T-helper 2 cell treated with Interferon-gamma antibody and Interleukin-4, amounts not matched to agents 100 ng/mL and 5 ng/mL, for 36 hours (primary cell): ENCODE measurements around the gene XYLB. TPM values are rescaled to one million over a fixed set of nuclear protein-coding genes. Genes with fewer than 3 reads are reported as not detected.

Source experiments
- intact Hi-C: fragments of 100-400 bp; cut with micrococcal nuclease; formaldehyde crosslinking; loops from one replicate; pipeline ENCODE4 v1.15.1; 2023
- total RNA-seq: library from RNA; stranded (reverse); gene quantifications from 2 replicates; pipeline ENCODE4 v1.2.3, GENCODE V29; 2022

Gene XYLB
- total RNA-seq: 9.3 and 9.8 TPM in 2 replicates

GRCh38 chr3:38346587-38347410 is at the start of gene XYLB:
XYLB (plus strand) TSS chr3:38346785; CDS start chr3:38346869, 84 bp downstream.
- intact Hi-C loops: loop anchor here (2.0 to 5.0 kb wide), 5 partner anchors 134 to 306 kb away; partner anchors contain the start of genes ACAA1, EXOG and MYD88

- intact Hi-C loops: loop anchor here (2.0 kb wide), 1 partner anchor 178 kb away; no protein-coding TSS in a partner anchor
Observed at GRCh38 chr3:38297053-38297452, 49.5 kb upstream of the XYLB start.

GRCh38 chr3:38297537-38297936 is 49.0 kb upstream of the XYLB start:
- intact Hi-C loops: loop anchor here (2.0 kb wide), 1 partner anchor 179 kb away; no protein-coding TSS in a partner anchor

DNA sequence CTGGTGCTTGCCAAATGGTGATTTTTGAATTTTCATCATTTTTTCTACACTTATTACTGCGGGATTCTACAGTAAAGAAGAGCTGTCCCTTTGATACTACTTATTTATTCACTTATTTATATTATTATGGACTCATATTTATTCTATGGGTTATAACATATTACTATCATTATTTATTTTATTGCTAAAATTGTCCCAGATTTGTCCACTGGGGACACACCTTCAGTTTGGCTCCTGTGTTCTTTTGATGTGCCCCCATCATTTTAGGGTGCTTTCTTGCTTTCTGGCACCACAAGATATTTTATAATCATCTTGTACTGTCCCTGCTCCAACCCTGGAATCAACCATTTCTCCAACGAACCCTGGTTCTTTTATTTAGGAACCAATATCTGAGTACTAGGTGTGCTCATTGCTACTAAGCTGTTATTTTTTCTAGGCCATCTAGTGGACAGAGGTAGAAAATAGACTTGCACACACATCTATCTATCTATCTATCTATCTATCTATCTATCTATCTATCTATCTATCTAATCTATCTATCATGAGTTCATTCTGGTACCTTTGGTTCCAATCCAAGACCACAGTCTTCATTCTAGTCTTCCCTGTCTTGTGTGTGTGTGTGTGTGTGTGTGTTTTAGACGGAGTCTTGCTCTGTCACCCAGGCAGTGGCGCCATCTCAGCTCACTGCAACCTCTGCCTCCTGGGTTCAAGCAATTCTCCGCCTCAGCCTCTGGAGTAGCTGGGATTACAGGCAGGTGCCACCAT is 48.5 kb upstream of the XYLB start:
- intact Hi-C loops: loop anchor here (2.0 kb wide), 1 partner anchor 179 kb away; no protein-coding TSS in a partner anchor

DNA sequence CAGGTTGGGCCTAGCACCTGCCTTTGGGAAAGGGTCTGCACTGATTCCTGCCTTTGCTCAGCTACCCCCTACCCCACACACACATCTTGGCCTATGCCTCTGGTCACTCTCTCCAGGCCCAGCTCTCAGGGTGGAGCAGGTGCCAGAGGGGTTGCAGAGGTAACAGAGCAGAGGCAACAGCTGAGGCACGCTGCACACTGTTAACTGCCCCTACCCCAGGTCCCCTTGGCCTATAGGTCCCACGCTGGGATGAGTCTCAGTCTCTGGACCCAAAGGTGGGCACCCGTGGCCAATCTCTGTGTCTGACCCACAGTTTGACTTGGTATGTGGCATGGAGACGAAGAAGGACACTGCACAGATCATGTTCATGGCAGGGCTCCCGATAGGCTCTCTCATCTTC is 39.6 kb upstream of the XYLB start:
- intact Hi-C loops: no loop called here

- intact Hi-C loops: no loop called here
Observed at GRCh38 chr3:38307599-38307998, 39.0 kb upstream of the XYLB start.

- intact Hi-C loops: no loop called here
Observed at GRCh38 chr3:38308456-38308855, 38.1 kb upstream of the XYLB start.

GRCh38 chr3:38311476-38311875 is 35.1 kb upstream of the XYLB start:
- intact Hi-C loops: no loop called here

- intact Hi-C loops: no loop called here
Observed at GRCh38 chr3:38311941-38312340, 34.6 kb upstream of the XYLB start.

DNA sequence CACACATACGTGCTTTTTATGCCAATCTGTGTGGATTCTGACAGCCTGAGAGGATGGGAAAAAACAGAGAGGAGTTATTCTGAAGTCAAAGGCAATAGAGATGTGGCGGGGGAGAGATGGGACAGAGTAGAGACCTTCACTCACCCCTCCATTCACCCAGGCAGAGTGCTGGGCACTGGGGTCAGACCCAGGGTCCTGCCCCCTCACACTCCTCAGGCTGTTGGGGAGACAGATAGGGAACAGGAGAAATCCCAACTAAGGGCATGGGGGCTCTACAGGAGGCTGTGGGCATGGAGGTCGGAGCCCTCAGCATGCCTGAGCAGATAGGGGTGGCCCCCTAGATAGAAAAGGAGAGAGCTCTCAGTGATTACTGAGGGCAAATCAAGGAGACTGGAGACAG is 34.2 kb upstream of the XYLB start:
- intact Hi-C loops: no loop called here

DNA sequence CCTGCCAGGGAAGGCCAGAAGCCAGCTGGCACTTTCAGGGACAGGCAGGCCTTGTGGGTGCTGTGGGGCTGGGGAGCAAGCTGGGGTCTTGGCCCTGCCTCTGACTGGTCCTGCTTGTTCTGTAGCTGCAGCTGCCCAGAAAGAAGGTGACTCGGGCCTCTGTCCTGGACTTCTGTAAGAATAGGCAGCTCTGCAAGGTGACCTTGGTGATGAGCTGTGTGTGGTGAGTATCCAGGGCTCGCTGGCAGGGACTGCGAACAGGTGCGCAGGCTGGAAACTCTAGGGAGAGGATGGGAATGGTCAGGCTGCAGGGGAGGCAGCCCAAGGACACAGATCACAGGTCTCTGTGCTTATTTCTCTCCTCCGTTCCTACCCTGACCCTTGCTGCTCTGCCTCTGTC is 33.3 kb upstream of the XYLB start:
- intact Hi-C loops: no loop called here

- intact Hi-C loops: no loop called here
Observed at GRCh38 chr3:38313695-38314094, 32.9 kb upstream of the XYLB start.

- intact Hi-C loops: no loop called here
Observed at GRCh38 chr3:38314112-38314763, 32.3 kb upstream of the XYLB start.

DNA sequence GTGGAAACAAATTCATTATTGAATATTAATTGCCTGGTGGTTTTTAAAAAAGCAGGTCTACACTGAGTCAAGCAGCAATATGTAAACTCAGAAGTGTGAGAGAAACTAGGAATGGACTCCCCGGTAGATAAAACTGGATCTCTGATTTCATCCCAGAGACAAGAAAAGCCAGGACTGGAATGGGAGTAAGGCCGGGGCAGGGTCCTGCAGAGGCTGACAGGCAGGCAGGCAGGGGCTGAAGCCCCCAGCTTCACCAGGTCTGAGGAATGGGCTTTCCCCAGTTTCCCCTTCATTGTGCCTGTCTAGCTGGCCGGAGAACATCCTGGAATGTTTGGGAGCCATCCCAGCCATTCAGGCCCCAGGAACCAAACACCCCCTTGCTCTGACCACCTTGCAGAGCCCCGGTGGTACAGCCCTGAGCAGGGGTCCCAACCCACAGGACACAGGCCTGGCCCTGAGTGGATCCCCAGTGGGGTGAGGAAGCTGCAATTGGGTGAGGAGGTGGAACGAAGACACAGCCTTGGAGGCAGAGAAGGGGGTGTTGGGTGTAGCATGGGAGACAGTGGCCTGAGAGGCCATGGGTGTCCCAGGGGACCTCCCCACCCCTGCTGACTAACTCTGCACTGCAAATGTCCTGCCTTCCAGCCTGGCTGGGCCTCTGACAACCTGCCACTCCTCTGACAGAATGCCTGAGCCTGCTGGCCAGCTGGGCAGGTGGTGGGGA is 31.7 kb upstream of the XYLB start:
- intact Hi-C loops: no loop called here

DNA sequence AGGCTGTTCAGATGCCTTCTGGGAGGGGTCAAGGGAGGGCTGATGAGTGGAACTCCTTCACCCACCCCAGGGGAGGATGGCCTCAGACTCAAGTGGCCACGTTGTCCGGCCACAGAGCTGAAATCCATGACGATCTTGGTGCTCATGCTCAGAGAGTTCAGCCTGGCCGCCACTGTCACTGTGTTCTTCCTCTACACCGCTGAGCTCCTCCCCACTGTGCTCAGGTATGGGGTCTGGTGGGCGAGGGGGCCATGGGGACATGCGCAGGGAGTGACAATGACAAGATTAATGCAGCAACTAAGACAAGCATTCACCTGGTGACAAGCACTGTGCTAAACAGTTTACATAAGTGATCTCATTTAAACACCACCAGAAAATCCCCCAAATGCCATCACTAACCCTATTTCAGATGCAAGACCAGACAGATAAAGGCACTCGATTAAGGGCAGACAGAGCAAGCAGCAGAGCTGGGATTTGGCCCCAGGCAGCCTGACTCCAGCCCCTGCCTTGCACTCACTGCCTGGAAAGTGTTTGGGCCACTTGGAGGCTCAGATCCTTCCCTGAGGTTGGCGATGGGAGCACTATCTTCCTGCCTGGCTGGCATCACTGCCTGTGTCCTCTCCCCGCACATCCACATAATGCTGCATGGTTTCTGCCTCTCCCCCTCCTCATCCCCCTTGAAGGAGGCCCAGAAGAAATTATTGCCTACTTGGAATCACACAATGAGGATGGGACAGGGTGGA is 30.9 kb upstream of the XYLB start:
- intact Hi-C loops: no loop called here

GRCh38 chr3:38316356-38317191 is 30.0 kb upstream of the XYLB start:
- intact Hi-C loops: no loop called here

- intact Hi-C loops: no loop called here
Observed at GRCh38 chr3:38317192-38317759, 29.3 kb upstream of the XYLB start.

- intact Hi-C loops: no loop called here
Observed at GRCh38 chr3:38318766-38319671, 27.6 kb upstream of the XYLB start.
